Panc1 (cell line): ENCODE measurements around the gene SORBS1. TPM values are rescaled to one million over a fixed set of nuclear protein-coding genes. Genes with fewer than 3 reads are reported as not detected.
A peak's percentile ranks its signal among the peaks of the same experiment; 100 is the strongest.

Experiments used
- ATAC-seq: fragments of 200-7000 bp; cut with Tn5 transposase; 2 replicates; pipeline ENCODE4 v1.9.1; 2020; ENCODE audit warnings: mild to moderate bottlenecking, moderate library complexity
- BruUV-seq: library from RNA; stranded (reverse); fragments of 400-500 nt; replicated peaks from 2 replicates; lab custom pipeline; 2021; lab: Mats Ljungman, UMichigan
- CTCF ChIA-PET: fragments of 300-600 bp; sonication (Branson Sonifier 250); formaldehyde crosslinking; loops from one replicate; lab custom pipeline; 2022; ENCODE audit warnings: antibody characterized with exemption; lab: Charles Lee
- POLR2A ChIA-PET: fragments of 300-600 bp; sonication (Branson Sonifier 250); formaldehyde crosslinking; loops from one replicate; lab custom pipeline; 2022; ENCODE audit warnings: antibody characterized with exemption; lab: Charles Lee
- DNase-seq: peaks from one replicate; pipeline ENCODE4 v3.0.0-alpha.2; 2010; ENCODE audit warnings: low read depth, low spot score
- H3K27ac ChIP-seq: 2 replicates; pipeline ENCODE4 v1.5.1; 2011; ENCODE audit warnings: mild to moderate bottlenecking, low read length, inconsistent platforms
- H3K27me3 ChIP-seq: fragments of 200-500 bp; sonication (Bioruptor generic); 2 replicates; pipeline ENCODE4 v1.6.0; 2014; ENCODE audit warnings: low read length, inconsistent platforms; ENCODE audit not compliant: control insufficient read depth, insufficient read depth
- H3K36me3 ChIP-seq: fragments of 200-500 bp; sonication (Bioruptor generic); 2 replicates; pipeline ENCODE4 v1.5.1; 2014; ENCODE audit warnings: inconsistent platforms, mild to moderate bottlenecking, low read length, moderate library complexity; ENCODE audit not compliant: control insufficient read depth, insufficient read depth
- H3K4me1 ChIP-seq: 2 replicates; pipeline ENCODE4 v1.5.1; 2011; ENCODE audit warnings: inconsistent platforms, mild to moderate bottlenecking, low read length, moderate library complexity; ENCODE audit not compliant: control insufficient read depth, insufficient read depth
- H3K4me3 ChIP-seq, 2 experiments: 2 replicates each; pipeline ENCODE4 v1.5.1; 2011 to 2012; ENCODE audit warnings: low read depth in 2 of 2, low read length in 2 of 2, mild to moderate bottlenecking in 2 of 2, inconsistent platforms in 1 of 2, moderate library complexity in 1 of 2
- H3K9me3 ChIP-seq: fragments of 200-500 bp; sonication (Bioruptor generic); 2 replicates; pipeline ENCODE4 v1.5.1; 2014; ENCODE audit warnings: low read depth, mild to moderate bottlenecking, inconsistent platforms, low read length, moderate library complexity; ENCODE audit not compliant: control insufficient read depth, insufficient read depth
- CTCF ChIP-seq: fragments of 450-650 bp; IDR thresholded peaks from 2 replicates; pipeline ENCODE4 v1.5.1; 2017; ENCODE audit warnings: mild to moderate bottlenecking
- POLR2AphosphoS5 ChIP-seq: IDR thresholded peaks from 2 replicates; pipeline ENCODE4 v1.6.1; 2012; ENCODE audit warnings: mild to moderate bottlenecking, low read depth, low read length, moderate library complexity
- REST ChIP-seq, 2 experiments: IDR thresholded peaks; 2 replicates each; pipeline ENCODE4 v1.6.1; 2011 to 2012; ENCODE audit warnings: low read depth in 2 of 2, control low read depth in 1 of 2, low read length in 1 of 2, mild to moderate bottlenecking in 1 of 2, moderate library complexity in 1 of 2; ENCODE audit not compliant: insufficient read depth in 1 of 2
- SIN3A ChIP-seq: IDR thresholded peaks from 2 replicates; pipeline ENCODE4 v1.6.1; 2012; ENCODE audit warnings: low read depth, mild to moderate bottlenecking, low read length, moderate library complexity, borderline replicate concordance; ENCODE audit not compliant: insufficient read depth
- TCF7L2 ChIP-seq: IDR thresholded peaks from 2 replicates; pipeline ENCODE4 v1.6.1; 2011; ENCODE audit warnings: mild to moderate bottlenecking, low read depth, low read length, inconsistent platforms
- in situ Hi-C: cut with HindIII; loops from 2 replicates; pipeline ENCODE4 v1.10.0; 2016; ENCODE audit warnings: low sequenced_read_pairs, low pct_unique_long_range_greater_than_20kb
- intact Hi-C: fragments of 100-400 bp; cut with micrococcal nuclease; formaldehyde crosslinking; loops from one replicate; pipeline ENCODE4 v1.10.0; 2022; ENCODE audit not compliant: unreplicated experiment
- total RNA-seq: library from RNA; stranded (reverse); gene quantifications from one replicate; pipeline ENCODE4 v1.2.1, GENCODE V29; 2021; ENCODE audit not compliant: unreplicated experiment

Gene SORBS1
- total RNA-seq, 1 experiment from 2014 or later = 29.4 TPM

- no TSS peak for BruUV-seq
- CTCF ChIA-PET = interaction anchor here (0.6 kb wide), 1 partner anchor 331 kb away, joined by 3 read pairs; no protein-coding TSS in a partner anchor
- POLR2A ChIA-PET = no interaction called here
- Histone ChIP-seq H3K36me3 (no peaks in the 10 kb centered on the region), H3K9me3 (no peaks in the 10 kb centered on the region), H3K27me3 (no peaks in the 10 kb centered on the region), H3K27ac (peak overlapping the region; percentile 44), H3K4me3 (peak overlapping the region in 1 of 2 experiments; percentile 15; a peak in 2 of 4 replicates), H3K4me1 (peaks cover 36% of the 10 kb centered on the region)
- ATAC-seq (peak; percentile 87), DNase-seq (no peak)
- no peak for TF ChIP-seq REST (IDR thresholded peaks at IDR 0.05; ENCODE audit: insufficient read depth in 1 of 2, low read depth in 2 of 2, low read length in 1 of 2)
- no peak for TF ChIP-seq POLR2AphosphoS5
- intact Hi-C loops = no loop called here
- in situ Hi-C loops = no loop called here
Observed at GRCh38 chr10:95273393-95274312, 287.5 kb downstream of the SORBS1 start.

GRCh38 chr10:95268438-95268837, 292.7 kb downstream of the SORBS1 start:
- POLR2A ChIA-PET = no interaction called here
- Histone ChIP-seq H3K27ac (no peak overlapping the region), H3K4me3 (no peak overlapping the region), H3K36me3 (peaks cover 12% of the 10 kb centered on the region), H3K9me3 (no peaks in the 10 kb centered on the region), H3K4me1 (peaks cover 6% of the 10 kb centered on the region), H3K27me3 (no peaks in the 10 kb centered on the region)
- TF ChIP-seq SIN3A (no peak), REST (IDR thresholded peaks at IDR 0.05; ENCODE audit: insufficient read depth in 1 of 2, low read depth in 2 of 2, low read length in 1 of 2) (no peak), TCF7L2 (no peak), CTCF (no peak), POLR2AphosphoS5 (no peak)
- intact Hi-C loops (no loop called here), in situ Hi-C loops (no loop called here)
- ATAC-seq = no peak
- no peak for DNase-seq
- no TSS peak for BruUV-seq
- CTCF ChIA-PET = no interaction called here
